GM12874 (cell line): ENCODE data around the gene GALK2.

Experiments used
- CTCF ChIP-seq: IDR thresholded peaks from 2 replicates; pipeline ENCODE4 v1.5.1; 2011; ENCODE audit warnings: low read depth, mild to moderate bottlenecking, control low read depth, low read length, moderate library complexity; ENCODE audit not compliant: insufficient read depth

Gene GALK2

DNA sequence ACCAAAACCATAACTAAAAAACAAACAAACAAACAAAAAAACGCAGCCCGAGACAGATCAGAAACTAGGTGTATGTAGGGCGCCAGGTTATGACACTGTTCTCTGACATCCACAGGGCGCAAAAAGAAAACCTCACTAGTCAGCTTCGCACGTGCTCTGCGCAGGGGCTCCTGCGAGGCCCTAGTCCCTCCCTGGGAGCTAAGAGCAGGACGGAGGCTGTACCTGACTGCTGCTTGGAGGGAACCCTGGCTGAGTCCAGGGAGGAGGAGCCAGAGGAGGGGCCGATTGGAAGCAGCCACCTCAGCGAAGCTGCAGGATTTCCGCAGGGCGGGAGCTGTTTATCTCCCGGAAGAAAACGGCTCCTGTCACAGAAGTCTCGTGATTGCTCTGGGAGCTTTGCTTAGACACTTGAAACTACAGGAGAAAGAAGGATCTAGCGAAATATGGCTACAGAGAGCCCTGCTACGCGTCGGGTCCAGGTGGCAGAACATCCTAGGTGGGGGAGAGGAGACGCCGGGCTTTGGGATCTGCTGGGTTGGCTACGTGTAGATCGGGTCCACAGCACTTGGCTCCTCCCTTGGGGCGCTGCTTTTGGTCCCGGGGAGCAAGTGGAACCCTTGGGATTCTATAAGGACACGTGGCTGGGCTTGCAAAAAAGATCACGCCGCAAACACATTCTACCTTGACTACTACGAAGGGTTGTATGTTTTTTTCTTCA lies at the start of gene GALK2:
TSS of gene GALK2 (plus strand) at position 368 of the 718 bp plus-strand sequence. CDS start at position 444, 76 bp downstream.
- no peak for TF ChIP-seq CTCF

- TF ChIP-seq CTCF, result no peak
Measured at GRCh38 chr15:49120832-49121231, 49.2 kb upstream of the GALK2 start.

DNA sequence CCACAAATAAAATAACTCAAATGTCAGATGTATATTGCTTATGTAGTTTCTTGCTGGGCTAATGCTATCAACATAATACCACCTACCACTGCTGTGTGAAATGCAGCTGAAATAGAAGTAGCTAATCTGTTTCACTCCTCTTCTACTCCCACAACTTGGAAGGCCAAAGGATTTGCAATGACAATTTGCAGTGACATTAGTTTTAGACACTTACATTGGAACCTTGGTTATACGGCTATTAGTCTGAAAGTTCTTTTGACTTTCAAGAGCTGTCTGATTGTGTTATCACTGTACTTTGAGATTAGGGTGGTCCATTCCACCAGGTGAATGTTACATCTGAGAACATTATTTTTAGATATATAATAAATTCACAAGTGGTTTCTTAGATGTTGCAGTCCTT lies 48.1 kb upstream of the GALK2 start:
- TF ChIP-seq CTCF, result no peak

DNA sequence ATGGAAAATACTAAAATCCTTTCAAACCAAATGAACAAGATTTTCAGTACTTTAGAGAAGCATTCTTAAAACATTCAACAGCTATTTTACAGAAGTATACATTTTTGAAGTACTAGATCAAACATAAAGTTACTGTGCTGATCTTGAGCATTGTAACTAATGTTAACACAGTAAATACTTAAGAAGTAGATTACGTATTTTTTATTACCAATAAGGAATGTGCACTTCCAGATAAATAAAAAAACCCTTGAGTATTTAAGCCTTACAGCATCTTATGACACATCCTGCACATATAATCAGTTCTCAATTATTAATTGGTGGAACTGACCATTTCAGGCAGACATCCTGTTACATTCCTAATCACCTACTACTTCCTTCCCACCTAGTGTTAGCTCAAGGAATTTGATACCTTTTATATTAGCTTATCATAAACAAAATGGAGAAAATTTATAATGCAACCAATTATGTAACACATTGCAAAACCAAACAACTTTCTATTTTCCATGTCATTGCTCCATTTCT lies 47.4 kb upstream of the GALK2 start:
- TF ChIP-seq CTCF, result no peak

- TF ChIP-seq CTCF, result no peak
Measured at GRCh38 chr15:49124371-49124770, 45.7 kb upstream of the GALK2 start.

DNA sequence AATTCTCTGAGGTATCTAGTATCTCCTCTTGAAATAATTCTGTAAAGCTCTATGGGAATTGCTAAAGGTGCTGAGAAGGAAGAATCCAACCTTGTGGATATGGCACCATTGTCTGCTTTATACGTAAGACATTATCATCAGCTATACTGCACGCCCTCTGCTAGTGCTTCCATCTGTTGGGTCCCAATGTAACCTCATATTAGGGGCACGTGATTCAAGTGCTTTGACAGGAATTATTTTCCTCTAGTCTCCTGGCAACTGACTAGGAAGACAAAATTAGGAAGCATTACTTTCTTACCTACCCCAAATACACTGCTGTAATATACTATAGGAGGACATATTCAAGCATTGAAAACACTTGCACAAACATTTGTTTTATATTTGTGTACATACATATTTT lies 38.6 kb upstream of the GALK2 start:
- TF ChIP-seq CTCF, result no peak

GRCh38 chr15:49134683-49135341 lies 35.2 kb upstream of the GALK2 start:
- TF ChIP-seq CTCF, result no peak
